M059J (cell line): Measurements from ENCODE around the gene PLA2G2C. TPM values are rescaled to one million over a fixed set of nuclear protein-coding genes. Genes with fewer than 3 reads are reported as not detected.

Experiments used
- DNase-seq: peaks from one replicate; pipeline ENCODE4 v3.0.0-alpha.2; 2012; ENCODE audit warnings: low read depth
- total RNA-seq: library from RNA; depleted of rRNA; stranded (reverse); fragments of >200 nt; shearing (Covaris generic); gene quantifications from 2 replicates; pipeline ENCODE4 v1.2.3, GENCODE V29; 2014

Gene PLA2G2C
- total RNA-seq, 1 experiment from 2014 or later: not detected

DNA sequence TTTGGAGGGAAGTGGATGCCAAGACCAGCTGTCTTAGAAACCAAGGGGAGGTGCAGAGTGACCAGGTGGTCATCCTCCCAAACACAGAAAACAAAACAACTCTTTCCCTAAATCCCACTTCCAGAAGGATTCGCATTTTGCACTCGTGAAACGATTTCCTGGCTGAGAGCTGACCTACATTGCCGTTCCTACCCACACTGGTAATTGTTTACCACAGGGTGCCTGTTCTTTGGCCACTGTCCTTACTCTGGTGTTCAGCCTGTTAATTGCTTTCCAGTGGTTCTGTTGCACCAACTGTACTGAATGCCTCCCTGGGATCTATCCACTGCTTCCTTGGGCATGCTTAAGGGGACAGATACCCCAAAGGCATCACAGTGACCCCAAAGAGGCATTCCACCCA lies 23.2 kb upstream of the PLA2G2C start:
- DNase-seq: no peak

DNA sequence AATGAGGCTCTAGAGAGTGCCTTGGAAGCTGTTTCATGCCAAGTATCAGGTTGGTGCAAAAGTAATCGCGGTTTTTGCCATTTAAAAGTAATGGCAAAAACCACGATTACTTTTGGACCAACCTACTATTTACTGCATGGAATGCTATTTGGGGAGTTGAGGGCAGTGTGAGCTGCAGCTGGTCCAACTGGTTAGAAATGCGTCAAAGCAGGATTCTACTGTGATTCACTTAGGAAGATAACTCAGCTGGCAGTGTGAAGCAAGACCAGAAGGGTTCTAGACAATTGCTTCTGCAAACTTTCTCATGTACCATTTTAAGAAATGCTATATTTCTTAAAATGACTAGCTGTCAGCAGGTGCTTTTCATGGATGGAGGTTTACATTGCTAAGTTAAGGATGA lies 21.2 kb upstream of the PLA2G2C start:
- no peak for DNase-seq

DNA sequence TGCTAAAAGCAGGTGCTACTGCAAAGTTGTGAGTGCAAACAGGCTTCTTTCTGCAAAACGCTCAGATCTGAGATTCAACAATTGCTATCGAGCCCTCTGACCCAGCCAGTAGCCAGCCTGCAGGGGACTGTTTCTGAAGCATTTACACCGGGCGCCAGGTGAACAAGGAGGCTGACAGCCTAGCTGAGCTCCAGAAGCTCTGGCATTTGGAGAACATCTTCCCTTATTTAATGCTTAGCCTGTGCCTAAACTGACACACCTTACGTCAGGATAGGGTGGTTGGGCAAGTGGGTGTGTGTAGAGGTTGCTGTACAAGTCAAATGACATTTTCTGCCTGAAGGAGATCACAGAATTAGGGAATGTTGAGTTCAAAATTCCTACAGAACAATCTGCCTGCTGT lies 15.8 kb upstream of the PLA2G2C start:
- DNase-seq: no peak

DNA sequence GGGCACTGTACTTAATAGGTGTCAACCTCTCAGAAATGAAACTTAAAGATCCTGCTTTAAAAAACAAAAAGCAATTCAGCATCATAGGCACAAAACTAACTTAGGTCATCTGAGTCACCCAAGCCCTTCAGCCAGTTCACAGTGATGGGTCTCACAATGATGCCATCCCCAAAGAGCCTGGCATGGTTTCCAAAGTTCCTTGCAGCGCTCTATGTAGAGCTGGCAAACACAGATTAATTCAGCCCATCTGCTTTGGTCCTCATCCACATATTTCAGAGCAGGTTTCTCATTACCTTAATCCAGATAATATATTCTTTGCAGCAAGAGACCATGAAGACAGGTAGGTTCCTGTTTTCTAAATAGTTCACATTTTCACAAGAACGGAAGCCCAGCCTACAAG lies 14.6 kb upstream of the PLA2G2C start:
- no peak for DNase-seq

DNA sequence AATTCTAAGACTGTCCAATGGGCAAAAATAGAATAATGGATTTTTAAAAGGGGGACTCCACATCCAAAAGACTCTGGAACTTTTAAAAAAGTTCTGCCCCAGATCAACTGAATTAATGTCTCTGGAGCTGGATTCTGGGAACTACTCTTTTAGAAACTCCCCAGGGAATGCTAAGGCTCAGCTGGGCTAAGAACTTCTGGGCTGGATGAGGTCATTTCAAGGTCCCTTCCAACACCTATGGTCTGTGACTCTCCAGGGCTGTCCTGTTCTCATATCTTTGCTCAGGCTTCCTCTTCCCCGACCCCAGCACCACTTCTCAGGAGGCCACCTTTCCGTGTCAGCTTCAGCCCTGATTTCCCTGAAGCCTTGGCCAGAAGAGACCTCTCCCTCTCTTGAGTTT lies 13.5 kb upstream of the PLA2G2C start:
- no peak for DNase-seq

DNA sequence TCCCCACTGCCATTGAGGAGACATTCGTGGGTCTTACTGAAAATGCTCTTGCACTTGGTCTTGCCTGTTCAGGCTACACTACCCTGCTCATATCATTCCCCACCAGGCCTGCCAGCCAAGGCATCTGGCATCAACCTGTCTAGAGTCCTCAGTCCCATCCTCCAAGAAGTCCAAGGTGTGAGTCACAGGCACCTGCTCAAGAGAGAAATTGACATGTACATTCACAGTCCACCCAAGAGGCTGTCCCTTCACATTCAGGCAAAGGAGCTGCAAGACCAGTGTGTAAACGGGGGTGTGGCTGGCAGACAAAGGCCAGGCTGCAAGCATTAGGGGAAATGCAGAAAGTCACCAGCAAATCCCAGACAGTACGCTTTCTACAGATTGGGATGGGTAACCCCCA lies 13.1 kb upstream of the PLA2G2C start:
- DNase-seq: no peak

DNA sequence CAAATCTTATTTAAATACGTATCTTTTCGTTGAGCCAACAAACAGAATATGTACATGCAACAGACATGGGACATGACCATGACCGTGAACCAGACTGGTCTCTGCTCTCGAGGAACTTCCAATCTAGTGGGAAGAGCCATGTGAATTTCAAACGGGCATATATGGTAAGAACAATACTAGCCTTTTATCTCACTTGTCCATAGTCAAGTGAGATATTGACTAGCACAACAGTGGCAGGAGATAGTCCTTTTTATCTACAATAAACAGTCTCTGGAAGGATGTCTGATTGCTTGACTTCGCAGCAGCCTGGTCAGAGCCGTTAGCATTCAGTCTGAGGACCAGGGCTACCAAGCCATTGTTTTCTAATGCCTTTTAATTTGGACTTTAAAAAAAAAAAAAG lies 12.6 kb upstream of the PLA2G2C start:
- no peak for DNase-seq

DNA sequence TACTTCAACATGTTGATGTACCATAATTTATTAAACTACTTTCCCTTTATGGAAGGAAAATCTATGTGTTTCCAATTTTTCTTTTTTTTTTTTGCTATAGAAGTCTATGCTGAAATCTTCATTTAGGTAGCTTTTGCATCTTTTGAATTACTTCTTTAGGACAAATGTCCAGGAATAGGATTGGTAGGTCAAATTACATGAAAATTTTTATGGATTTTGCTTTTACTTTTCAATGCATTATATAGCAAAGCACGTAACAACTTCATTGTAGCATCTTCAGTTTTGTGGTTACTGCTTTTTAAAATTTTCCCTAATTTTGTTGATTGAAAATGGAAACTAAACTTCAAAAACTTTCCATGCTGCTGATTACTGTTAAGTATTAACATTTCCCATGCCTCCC lies 12.0 kb upstream of the PLA2G2C start:
- no peak for DNase-seq

DNA sequence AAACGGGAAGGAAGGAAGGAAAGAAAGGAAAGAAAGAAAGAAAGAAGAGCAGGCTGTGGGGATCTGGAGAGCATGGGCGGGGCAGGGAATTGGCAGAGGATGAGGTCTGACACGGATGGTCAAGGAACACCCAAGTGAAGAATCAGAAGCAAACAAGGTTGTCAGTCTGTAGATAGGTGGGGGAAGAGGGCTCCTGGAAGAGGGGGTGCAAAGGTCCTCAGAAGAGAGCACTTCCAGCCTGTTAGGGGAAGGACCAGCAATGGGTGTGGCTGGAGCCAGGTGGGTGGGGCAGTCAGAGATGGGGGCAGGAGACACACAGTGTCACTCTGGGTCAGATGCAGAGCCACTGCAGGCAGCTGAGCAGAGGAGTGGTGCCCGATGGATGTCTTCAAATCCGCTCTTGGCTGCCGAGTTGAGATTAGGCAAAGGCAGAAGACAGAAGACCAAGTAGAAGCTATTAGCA lies 11.0 kb upstream of the PLA2G2C start:
- no peak for DNase-seq

DNA sequence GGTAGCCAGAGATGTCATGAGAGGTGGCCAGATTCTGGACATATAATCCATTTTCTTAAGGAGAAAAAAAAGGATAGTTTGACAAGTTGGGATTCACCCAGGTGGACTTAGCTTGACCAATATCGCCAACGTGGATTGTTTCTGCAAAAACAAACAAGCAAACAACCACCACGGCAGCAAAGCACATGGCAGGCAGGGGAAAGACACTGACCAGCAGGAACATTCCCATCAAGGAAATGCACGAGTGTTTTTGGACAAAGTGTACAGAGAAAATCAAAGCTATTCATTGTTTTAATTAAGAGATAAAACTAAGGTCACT lies 9.1 kb upstream of the PLA2G2C start:
- DNase-seq: no peak

DNA sequence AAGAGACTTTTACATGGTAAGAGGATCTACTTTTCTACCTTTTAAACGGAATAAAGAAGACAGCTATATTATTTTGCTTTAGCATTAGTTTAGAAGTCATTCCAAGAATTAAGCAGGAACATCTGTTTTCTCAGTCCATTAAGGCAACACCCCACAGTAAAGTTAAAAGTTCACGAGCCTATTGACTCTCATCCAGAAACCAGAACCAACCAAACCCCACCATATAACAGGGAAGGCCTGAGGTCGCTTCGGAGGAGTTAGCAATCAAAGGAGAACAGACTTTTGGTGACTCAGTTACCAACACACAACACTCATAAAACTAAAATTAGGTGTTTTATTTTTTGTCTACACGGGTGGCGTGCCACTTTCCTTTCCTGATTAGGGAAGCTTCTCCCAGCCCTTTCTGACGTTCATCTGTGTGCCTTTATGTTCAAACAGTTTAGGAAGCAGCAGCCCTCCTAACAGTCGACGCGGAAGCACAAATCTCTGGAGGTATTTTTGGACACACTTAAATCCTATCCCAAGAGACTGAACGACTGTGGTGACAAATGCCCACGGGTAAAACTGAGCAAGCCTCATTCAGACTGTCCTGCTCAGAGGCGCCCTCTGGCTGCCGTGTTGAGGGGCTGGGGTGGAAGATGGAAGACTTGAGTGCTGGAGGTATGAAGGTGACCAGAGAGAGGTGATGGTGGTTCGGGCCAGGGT lies 8.6 kb upstream of the PLA2G2C start:
- peak; percentile 57 for DNase-seq

DNA sequence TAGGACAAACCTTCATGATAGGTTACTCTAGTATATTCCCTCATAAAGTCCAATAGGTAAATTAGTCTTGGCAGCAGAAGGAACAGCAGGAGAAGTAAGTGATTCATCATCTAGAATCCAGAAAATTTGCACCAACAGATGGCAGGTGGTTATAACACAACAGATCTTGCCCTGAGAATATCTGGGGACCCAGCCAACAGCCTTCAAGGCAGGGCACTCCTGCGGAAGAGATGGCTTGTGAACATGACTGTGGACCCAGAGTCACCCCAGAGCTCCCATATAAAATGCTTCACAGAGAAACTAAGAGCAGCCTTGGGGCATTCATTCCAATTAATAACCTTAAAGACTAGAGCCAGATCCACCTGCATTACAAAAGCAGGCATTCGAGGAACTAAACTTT lies 7.9 kb upstream of the PLA2G2C start:
- peak; percentile 32 for DNase-seq

DNA sequence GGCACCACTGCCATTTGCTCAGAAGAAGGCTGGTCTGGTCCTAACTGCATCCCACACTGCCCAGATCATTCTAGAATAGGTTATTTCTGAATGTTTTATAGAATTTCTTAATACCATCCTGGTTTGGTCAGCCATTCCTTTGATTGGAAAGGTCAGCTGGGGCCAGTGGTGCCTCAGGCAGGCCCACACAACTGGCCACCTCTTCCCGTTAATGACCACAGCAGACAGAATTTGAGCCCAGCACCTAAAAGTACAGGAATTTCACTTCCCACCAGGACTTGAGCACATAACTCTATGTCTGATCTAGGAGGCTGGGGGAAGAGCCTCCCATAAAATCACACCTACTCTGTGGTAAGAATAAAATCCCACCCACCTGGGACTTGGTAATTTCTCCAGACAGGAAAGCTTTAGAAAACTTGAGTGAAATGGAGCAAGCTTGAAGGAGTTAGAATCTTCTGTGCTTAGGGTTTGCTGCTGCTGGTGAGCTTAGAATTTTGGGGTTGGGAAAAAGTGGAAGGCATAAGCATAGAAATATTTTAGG lies 6.6 kb upstream of the PLA2G2C start:
- DNase-seq: no peak

DNA sequence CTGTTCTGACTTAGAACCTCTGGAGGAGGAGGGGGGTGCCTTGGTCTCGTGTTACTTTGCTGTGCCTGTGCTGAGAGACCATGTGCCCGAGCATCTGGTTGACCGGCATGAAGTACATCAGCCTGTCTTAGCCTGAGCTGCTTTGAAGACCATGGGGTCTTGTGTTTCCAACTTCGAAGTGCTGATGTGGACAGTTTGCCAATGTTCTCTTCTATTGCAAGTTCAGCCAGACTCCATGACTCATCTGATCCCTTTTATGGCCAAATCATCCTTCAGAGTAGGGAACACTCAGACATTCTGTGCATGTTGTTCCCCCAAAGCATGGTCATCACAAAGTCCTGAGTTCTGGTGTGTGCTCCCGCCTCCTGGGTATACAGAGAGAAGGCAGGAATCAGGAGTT lies 6.0 kb upstream of the PLA2G2C start:
- DNase-seq: peak; percentile 32

DNA sequence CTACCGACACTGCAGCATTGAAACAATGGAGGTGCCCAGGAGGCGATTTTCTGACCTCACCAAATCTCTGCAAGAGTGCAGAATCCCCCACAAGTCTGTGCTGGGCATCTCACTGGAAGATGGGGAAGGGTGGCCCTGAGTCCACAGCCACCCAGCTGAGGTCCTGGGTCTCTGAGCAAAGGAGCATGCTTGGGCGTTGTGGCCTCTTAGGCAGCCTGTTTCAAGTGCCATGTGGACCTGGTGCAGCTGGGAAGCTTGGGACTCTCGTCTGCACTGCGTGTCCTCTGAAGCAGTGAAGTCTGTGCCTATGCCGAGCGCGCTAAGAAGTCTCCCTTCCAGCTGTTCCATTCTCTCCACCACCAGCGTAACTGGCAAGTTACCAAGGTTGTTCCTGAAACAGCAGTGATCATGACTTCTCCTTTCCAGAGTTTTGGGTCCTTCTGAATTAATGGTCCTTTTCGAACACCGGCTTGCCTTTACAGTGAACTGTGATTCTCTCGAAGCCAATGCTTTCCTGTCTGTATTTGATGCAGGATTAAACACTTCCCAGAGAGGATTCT lies 5.0 kb upstream of the PLA2G2C start:
- DNase-seq: no peak

DNA sequence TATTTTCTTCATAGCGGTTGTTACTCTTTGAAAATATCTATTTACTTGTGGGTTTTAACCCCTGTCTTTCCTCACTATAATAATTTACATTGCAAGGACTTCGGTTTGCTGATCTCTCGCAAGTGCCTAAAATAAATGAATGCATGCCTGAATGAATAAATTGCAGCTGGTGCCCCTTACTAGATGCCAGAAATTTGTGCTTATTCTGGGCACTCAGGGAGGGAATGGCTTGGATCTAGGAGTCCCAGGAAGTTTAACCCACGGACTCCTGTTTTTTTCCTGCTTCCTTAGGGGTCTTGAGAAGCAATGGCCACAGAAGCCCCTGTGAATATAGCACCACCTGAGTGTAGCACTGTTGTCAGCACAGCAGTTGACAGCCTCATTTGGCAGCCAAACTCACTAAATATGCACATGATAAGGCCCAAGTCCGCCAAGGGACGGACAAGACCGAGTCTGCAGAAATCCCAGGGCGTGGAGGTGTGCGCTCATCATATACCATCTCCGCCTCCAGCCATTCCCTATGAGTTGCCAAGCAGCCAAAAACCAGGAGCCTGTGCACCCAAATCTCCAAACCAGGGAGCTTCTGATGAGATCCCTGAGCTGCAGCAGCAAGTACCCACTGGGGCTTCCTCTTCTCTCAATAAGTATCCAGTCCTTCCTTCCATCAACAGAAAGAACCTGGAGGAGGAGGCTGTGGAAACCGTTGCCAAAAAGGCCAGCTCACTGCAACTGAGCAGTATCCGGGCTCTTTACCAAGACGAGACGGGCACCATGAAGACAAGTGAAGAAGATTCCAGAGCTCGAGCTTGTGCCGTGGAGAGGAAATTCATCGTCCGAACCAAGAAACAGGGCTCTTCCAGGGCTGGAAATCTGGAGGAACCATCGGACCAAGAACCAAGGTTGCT lies 4.2 kb upstream of the PLA2G2C start:
- no peak for DNase-seq

DNA sequence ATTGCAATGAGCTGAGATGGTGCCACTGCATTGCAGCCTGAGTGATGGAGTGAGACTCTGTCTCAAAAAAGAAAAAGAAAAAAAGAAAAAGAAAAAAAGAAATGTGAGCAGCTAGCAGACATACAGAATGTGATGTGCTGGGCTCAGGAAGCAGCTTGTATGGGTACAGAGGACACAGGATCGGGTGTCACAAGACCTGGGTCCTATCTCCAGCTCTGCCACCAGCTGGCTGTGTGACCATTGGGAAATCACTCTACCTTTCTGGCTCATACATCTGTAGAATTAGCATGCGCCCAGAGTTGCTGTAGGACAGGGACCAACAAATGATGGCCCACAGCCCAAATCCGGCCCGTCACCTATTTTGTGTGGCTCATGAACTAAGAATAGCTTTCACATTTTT lies 3.3 kb upstream of the PLA2G2C start:
- no peak for DNase-seq

DNA sequence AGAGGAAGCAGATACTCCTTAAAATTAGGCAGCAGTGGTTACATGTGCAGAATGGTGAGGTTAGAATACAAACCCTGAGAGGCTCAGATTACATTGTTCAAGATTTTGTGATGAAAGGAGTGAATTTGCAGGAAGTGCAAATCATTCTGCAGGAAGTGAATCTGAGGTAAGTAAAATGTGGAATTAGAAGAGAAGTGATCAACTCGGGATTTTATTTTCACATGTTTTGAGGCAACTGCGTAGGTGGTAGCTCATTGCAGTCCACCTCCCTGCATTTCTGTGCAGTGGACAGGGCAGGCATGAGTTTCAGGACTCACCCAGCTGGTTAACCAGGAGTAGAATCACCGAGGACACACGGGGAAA lies 2.1 kb upstream of the PLA2G2C start:
- DNase-seq: no peak

DNA sequence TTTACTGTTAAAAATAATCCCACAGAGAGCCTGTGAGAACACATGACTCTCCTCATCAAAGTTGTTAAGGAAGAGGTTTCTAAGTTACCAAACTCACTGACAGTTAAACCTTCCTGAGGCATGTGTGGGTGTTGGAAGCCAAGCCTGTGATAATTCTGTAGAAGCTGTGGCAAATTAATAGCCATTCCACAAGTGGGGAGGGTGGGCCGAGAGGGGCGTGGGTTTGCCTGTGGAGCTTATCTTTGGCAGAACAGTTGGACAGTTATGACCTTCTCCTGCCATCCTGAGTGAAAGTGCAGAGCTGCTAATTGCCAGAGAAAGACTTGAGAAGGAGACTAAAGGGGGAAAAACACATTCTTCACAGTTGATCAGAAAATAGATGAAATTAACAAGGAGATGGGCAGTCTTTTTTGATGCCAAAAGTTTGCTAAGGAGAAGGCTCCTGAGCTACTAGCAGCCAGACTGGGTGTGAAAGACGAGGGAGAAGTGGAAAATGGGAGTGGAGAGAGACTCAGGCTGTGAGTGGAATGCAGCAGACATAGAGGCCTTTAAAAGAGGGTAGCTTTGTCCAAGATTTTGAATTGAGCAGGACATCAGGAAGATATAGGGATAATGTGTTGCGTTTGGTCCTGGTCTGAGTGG lies 1.6 kb upstream of the PLA2G2C start:
- DNase-seq: no peak

DNA sequence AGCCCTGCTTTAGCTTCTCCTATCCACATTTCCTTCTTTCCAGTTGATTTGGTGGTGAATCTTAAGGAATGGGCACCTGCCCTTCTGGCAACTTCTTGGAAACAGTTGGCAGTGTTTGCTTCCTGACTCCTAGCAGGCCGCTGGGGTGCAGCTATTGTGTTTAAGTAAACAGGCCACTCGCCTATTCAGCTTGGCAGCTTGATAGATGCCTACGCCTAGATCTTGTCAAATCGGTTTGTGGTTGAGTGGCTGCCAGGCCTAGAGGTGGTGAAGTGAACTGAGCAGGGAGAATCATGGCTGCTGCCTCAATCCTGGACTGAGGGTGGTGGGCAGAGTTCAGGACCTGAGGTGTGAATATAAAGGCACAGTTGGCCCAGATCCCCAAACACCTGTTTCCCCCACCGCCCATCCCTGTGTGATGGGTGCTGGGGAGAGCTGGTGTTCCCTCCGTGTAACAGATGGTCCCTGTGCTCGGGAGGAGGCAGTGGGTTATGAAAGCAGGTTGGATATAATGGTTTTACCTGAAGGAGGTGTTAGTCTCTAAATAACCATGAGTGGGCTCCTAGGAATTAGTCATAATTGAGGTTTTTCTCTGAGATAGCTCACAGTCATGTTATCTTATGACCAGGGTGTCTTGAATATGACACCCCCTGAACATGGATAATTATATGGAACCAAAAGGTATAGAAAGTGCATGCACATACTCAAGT lies 940 bp upstream of the PLA2G2C start:
- peak; percentile 14 for DNase-seq

DNA sequence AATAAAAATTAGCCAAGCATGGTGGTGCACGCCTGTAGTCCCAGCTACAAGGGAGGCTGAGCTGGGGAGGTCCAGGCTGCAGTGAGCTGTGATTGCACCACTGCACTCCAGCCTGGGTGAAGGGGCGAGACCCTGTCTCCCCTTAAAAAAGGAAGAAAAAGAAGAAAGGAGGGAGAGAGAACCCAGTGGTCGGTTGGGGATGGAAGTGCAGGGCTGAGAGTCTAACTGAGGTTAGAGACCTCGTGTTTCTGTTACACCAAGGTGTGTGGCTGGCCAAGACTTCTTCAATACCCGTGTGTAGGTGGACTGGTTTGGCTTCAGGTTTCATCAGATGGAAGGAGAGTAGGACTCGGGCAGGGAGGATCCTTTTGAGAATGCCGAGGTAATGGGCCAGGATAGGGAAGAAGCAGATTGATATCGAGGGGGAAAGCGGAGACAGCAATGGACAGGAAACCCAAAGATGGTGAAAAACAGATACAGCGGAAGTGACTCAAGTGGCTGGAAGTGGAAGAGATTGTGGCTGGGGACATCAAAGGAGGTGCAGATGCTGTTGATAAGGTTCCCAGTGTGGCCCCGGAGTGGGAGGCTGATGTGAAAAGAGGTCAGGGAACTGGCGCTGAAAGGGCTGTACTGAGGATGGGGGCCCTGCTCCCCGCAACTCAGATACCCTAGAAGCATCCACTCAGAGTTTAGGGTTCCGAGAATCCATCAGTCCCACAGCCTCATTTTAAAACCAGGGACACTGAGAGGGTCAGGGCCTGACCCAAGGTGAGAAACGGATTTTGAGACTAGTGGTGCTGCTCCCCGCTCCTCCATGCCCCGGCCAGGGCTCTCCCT lies 1.1 kb downstream of the PLA2G2C start:
- no peak for DNase-seq
